Liver (tissue), 3 donors: Measurements from ENCODE around the gene TMEM163.

Experiments used
- ATF3 ChIP-seq: IDR thresholded peaks from 2 replicates; pipeline ENCODE4 v1.6.1; 2016; ENCODE audit warnings: antibody characterized with exemption
- CTCF ChIP-seq: fragments of 150-350 bp; IDR thresholded peaks from 2 replicates; pipeline ENCODE4 v1.5.1; 2017; ENCODE audit warnings: improper control_type of control experiment, low read depth, low read length; ENCODE audit not compliant: missing input control
- GABPA ChIP-seq, 2 donors: IDR thresholded peaks in 1 of 2; conservative IDR thresholded peaks in 1 of 2; 2 replicates each; pipeline ENCODE4 v1.6.1; 2016; ENCODE audit warnings: antibody characterized with exemption in 2 of 2, mild to moderate bottlenecking in 1 of 2, moderate library complexity in 1 of 2
- JUND ChIP-seq, 2 donors: IDR thresholded peaks; 2 replicates each; pipeline ENCODE4 v1.6.1; 2016; ENCODE audit warnings: antibody characterized with exemption in 2 of 2
- MAX ChIP-seq: IDR thresholded peaks from 2 replicates; pipeline ENCODE4 v1.6.1; 2016; ENCODE audit warnings: antibody characterized with exemption
- RAD21 ChIP-seq, 2 donors: IDR thresholded peaks; 2 replicates each; pipeline ENCODE4 v1.6.1; 2016; ENCODE audit warnings: antibody characterized with exemption in 2 of 2, mild to moderate bottlenecking in 2 of 2
- SP1 ChIP-seq: IDR thresholded peaks from 2 replicates; pipeline ENCODE4 v1.6.1; 2018; ENCODE audit warnings: antibody characterized with exemption, mild to moderate bottlenecking
- YY1 ChIP-seq: IDR thresholded peaks from 2 replicates; pipeline ENCODE4 v1.6.1; 2016; ENCODE audit warnings: antibody characterized with exemption, mild to moderate bottlenecking
- ZBTB33 ChIP-seq: IDR thresholded peaks from 2 replicates; pipeline ENCODE4 v1.6.1; 2016; ENCODE audit warnings: antibody characterized with exemption
- donor health status: healthy.
- donor health status: healthy.

GRCh38 chr2:134537121-134537520 is 181.7 kb downstream of the TMEM163 start:
- no peak for TF ChIP-seq CTCF
- no peak for TF ChIP-seq RAD21 (IDR thresholded peaks at IDR 0.05)
- TF ChIP-seq JUND (IDR thresholded peaks at IDR 0.05) = no peak
- no peak for TF ChIP-seq YY1
- no peak for TF ChIP-seq ATF3
- no peak for TF ChIP-seq SP1
- no peak for TF ChIP-seq MAX
- no peak for TF ChIP-seq GABPA (IDR thresholded peaks at IDR 0.05 in 1 of 2, conservative IDR thresholded peaks at IDR 0.05 in 1 of 2)
- TF ChIP-seq ZBTB33 = no peak
